ENCODE data around the gene DMD.

Gene DMD

DNA sequence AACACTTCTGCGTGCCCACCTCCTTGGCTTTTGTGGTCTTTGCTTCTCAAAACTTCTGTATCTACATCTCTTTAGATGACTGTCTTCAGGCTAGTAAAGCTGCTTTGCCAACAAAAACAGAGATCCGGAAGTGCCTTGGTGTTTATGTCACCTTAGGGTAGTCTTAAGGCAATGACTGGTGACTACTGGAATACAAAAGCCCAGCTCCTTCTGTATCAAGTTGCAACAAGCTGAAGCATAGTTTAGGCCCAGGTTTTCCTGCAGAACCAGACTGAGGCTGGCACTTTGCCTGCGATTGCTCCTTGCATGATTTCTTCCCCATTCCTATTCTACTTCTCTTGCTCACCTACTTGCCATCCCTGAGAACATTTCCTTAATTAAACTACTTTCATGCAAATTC, 333.8 kb downstream of the DMD start:
- Histone ChIP-seq H3K4me3 (no peak overlapping the region), H3K27ac (no peak overlapping the region)
- TF ChIP-seq, protein P1, sequence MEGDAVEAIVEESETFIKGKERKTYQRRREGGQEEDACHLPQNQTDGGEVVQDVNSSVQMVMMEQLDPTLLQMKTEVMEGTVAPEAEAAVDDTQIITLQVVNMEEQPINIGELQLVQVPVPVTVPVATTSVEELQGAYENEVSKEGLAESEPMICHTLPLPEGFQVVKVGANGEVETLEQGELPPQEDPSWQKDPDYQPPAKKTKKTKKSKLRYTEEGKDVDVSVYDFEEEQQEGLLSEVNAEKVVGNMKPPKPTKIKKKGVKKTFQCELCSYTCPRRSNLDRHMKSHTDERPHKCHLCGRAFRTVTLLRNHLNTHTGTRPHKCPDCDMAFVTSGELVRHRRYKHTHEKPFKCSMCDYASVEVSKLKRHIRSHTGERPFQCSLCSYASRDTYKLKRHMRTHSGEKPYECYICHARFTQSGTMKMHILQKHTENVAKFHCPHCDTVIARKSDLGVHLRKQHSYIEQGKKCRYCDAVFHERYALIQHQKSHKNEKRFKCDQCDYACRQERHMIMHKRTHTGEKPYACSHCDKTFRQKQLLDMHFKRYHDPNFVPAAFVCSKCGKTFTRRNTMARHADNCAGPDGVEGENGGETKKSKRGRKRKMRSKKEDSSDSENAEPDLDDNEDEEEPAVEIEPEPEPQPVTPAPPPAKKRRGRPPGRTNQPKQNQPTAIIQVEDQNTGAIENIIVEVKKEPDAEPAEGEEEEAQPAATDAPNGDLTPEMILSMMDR (IDR thresholded peaks at IDR 0.05), result no peak
- no peak for DNase-seq (ENCODE audit: low spot score)

DNA sequence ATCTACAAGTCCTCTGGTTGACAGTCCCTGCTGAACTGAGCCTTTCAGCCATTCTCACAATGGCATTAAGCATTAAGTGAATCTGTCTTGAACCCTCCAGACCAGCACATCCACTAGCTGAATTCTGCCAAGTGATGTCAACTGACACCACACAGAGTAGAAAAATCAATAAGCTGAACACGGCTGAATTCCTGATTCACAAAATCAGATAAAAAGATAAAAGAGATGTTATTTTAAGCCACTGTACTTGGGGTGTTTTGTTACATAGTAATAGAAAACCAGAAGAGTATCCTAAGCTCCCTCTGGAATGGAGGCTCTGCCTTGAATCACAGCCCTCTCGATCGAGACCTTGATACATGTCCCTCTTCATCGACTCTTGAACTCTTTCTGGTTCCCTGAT, 336.5 kb downstream of the DMD start:
- TF ChIP-seq, protein P1 (IDR thresholded peaks at IDR 0.05), result no peak
- no peak for DNase-seq (ENCODE audit: low spot score)
- H3K27ac ChIP-seq, result no peak overlapping the region
- no peak overlapping the region for H3K4me3 ChIP-seq

DNA sequence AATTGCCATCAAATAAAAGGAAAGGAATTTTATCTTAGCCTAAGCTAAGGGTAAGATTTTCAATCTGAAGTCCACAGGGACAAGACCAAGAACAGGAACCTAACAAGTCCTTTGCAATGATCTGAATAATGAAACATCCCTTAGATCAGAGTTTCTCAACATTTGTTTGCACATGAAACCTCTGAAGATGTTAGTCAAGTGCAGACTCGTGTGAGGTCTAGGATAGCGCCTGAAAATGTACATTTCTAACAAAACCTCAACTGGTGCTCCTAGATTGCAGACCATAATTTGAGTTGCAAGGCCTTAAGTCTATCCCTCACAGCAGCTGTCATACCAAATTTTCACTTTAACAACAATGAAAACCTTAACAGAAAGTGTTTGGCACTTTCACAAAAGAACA, 337.6 kb downstream of the DMD start:
- DNase-seq (ENCODE audit: low spot score), result no peak
- TF ChIP-seq, protein P1 (IDR thresholded peaks at IDR 0.05), result no peak
- no peak overlapping the region for H3K4me3 ChIP-seq
- H3K27ac ChIP-seq, result no peak overlapping the region

DNA sequence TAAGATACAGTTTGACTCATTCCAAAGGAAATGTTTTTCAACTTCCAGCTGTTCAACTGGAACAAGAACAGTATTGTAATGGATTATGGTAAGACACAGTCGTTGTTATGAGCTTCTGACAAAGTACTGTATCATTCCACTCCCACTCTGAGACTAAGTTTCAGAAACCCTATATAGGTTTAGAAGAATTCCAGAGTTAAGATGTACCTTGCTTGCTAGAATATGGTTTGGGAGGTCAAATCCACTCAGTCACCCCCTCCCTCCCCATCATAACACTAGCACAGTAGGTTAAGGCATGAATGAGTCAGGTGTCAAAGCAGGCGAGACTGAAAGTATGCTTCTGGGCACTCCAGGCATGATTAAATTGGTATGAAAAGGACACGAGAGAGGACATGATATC, 339.7 kb downstream of the DMD start:
- no peak for DNase-seq (ENCODE audit: low spot score)

DNA sequence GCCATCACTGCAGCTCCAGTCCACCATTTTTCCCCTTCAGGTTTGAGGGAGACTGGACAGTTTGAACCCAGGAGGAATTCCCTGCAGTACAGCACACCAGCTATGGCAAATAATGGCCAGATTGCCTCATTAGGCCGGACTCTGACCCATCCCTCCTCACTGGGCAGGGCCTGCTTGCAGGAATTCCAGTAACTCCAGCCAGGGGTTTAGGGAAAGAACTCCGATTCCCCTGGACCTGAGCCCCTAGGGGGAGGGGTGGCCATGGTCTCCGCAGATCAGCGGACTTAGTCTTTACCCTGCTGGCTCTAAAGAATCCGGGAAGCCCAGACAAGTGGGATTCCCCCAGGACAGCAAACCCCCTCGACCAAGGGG, 342.8 kb downstream of the DMD start:
- TF ChIP-seq, protein P1 (IDR thresholded peaks at IDR 0.05), result no peak
- H3K27ac ChIP-seq, result no peak overlapping the region
- DNase-seq (ENCODE audit: low spot score), result no peak
- H3K4me3 ChIP-seq, result no peak overlapping the region

More for the DNA sequence above, 339.7 kb downstream of the DMD start:
- TF ChIP-seq, protein P1 (IDR thresholded peaks at IDR 0.05), result no peak
- Histone ChIP-seq H3K27ac (no peak overlapping the region), H3K4me3 (no peak overlapping the region)

DNA sequence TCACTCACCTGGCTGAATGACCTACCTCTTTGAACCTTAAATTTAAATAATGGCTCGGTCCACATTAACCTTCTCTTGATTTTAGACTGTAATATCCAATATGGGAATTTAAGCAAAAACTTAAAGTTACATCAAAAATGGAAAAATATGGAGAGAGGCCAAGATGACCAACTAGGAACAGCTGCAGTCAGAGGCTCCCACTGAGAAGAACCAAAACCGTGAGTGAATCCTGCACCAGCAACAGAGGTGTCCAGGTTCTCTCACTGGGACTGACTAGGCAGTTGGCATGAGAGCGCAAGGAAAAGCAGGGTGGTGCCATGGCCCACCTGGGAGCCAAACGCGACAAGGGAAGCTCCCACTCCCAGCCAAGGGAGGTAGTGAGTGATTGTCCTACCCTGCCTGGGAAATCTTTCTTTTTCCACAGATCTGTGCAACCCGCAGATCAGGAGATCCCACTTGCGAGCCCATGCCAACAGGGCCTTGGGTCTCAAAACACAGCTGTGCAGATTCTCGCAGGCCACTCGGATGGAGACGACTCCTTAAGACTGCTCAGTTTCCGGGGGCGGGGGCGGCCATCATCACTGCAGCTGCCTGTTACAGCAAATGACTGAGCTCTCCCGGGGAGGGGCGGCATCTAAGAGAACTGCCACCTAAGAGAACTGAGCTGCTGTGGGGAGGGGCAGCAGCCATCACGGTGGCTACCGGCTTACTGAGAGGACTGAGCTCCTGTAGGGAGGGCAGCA, 343.4 kb downstream of the DMD start:
- no peak overlapping the region for H3K27ac ChIP-seq
- TF ChIP-seq, protein P1 (IDR thresholded peaks at IDR 0.05), result no peak
- no peak for DNase-seq (ENCODE audit: low spot score)
- H3K4me3 ChIP-seq, result no peak overlapping the region

DNA sequence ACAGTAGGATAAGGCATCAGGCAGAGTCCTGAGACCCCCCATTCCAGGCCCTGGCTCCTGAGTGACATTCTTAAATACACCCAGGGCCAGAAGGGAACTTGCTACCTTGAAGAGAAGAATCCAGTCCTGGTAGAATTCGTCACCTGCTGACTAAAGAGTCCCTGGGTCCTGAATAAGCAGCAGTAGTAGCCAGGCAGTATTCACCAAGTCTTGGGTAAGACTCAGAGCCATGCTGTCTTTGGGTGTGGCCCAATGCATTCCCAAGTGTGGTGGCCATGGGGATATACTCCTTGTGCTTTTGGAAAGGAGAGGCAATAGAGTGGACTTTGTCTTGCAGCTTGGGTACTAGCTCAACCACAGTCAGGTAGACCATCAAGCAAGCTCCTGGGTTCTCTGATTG, 359.1 kb downstream of the DMD start:
- DNase-seq (ENCODE audit: low spot score), result no peak
- TF ChIP-seq, protein P1 (IDR thresholded peaks at IDR 0.05), result no peak
- H3K27ac ChIP-seq, result no peak overlapping the region
- H3K4me3 ChIP-seq, result no peak overlapping the region
